NCI-H82 treated with DMSO at 0.1 percent for 48 hours (cell line): Measurements from ENCODE around the gene ANO7.
"Not testable (repeated sequence)": the region's sequence is repeated elsewhere in the genome, so short reads cannot be mapped to it uniquely, and the experiment has no call there.

ENCODE experiments used
- DNase-seq: peaks from one replicate; lab custom pipeline; 2025; ENCODE audit not compliant: unreplicated experiment; lab: John Stamatoyannopoulos, UW

The ANO7 gene

DNA sequence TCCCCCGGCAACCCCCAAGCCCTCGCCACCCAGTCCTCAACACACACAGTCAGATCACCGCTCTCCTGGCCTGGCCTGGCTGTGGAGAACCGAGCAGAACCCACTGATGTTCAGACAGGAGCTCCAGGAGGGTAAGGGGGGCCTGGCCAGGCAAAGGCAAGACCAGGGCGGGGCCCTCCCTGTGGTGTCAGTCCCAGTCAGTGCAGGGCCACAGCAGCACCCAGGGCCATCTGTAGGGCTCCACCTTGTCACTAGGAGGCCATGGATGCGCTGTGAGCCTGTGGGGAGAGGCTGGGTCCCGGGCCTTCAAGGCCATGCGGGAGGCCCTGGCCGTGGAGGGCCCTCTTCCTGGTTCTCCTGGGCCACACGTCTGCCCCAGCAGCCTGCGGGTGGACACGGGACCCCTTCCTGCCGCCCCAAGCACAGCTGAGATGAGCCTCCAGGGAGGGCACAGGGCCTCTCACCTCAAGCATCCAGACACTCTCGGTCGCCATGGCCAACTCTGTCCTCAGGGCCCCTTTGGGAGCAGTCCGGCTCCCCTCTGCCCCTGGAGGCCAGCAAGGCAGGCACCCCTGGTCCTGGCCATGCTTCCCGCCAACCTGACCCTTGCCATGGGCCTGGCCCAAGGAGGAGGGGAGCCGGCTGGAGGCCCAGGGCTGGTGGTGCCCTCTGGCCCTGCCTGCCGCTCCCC is 2.0 kb downstream of the ANO7 start:
- DNase-seq, result no peak

DNA sequence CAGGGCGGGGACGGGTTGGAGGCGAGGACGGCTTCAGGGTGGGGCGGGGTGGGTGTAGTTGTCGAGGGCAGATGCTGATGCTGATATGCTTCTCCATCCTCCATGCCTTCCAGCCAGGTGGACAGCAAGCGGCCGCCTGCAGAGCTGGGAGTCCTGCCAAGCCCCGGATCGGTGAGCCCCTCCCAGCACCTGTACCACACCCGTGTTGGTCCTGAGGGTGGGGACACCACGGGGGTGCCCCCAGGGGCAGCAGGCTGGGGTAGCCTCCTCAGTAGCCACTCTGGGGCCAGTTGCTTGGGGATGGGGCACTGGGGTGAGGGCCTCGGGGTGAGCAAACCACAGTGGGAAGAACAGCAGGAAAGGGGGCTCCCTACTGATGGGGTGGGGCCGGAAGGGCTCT is 2.6 kb downstream of the ANO7 start:
- no peak for DNase-seq

DNA sequence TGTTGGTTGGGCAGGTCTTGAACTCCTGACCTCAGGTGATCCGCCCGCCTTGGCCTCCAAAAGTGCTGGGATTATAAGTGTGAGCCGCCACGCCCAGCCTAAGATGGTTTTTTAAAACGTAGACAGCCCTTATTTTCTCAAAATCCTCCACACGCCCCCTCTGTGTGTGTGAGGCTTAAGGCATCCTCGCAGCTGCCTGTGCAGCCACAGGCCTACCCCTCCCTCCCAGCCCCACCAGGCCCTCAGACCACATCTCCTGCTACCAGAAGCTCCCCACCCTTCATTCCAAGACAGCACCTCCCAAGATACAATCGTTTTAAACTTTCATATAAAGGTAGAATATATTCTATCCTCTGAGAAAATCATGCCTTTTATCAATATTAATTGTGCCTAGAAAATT is 4.8 kb downstream of the ANO7 start:
- no peak for DNase-seq

DNA sequence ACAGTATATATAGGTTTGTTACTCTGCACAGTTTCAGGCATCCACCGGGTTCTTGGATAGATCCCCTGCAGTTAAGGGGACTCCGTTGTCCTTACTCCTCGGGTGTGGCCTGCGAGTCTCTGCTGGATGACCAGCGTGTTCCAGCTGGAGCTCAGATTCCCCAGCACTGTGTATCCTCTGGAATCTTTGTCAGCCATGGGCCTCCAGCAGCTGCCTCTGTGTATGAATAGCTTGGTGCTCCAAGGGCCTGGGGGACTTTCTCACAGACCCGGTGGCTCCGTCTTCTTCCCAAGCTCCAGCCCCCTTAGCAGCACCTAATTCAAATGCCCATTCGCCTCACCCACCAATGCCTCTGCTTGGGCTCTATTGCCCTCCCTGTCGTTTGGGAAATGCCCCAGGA is 6.3 kb downstream of the ANO7 start:
- no peak for DNase-seq

DNA sequence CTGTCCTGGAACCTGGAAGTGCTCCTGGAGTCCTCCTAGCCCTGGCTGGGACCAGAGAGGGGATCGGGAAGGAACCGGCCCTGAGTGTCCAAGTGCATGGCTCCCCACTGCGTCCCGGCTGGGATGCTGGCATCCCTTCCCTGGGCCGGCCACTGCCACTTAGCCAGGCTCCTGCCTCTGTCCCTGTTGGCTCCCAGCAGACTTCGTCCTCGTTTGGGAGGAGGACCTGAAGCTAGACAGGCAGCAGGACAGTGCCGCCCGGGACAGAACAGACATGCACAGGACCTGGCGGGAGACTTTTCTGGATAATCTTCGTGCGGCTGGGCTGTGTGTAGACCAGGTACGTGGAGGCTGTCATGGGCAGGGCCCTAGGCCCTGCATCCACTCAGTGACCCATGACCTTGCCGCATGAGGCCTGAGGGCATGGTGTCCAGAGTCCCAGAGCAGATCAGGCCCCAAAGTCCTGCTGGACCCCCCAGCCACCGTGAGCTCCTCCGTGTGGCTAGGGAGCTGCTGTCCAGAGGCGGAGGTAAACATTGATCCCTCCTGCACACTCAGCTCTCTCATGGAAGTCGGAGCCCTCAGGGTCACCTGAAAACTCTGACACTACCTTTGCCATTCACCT is 7.1 kb downstream of the ANO7 start:
- no peak for DNase-seq

DNA sequence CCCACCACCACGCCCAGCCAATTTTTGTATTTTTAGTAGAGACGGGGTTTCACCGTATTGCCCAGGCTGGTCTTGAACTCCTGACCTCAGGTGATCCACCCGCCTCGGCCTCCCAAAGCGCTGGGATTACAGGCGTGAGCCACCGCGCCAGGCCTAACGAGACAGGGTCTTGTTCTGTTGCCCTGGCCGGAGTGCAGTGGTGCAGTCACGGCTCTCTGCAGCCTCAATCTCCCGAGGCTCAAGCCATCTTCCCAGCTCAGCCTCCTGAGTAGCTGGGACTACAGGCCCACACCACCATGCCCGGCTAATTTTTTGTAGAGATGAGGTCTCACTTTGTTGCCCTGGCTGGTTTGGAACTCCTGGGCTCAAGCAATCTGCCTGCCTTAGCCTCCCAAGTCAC is 8.8 kb downstream of the ANO7 start:
- not testable (repeated sequence) for DNase-seq

DNA sequence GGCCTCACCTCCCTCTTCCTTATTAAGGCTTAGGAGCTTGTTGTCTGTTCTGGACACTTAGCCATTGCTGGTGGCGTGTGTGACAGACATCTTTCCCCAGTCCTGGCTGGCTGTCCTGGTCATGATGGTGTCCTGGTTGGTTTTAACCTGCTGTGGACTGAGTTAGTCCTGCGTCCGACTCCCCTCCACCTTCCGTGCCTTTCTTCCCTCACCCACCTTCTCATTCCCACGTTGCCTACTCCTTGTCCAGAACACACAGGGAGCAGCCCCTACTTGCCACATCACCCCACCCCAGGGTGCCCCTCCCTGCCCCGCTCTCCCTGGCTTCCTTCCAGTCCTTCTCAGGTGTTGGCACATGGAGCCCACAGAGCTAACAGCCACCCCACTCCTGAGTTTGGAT is 9.5 kb downstream of the ANO7 start:
- no peak for DNase-seq

DNA sequence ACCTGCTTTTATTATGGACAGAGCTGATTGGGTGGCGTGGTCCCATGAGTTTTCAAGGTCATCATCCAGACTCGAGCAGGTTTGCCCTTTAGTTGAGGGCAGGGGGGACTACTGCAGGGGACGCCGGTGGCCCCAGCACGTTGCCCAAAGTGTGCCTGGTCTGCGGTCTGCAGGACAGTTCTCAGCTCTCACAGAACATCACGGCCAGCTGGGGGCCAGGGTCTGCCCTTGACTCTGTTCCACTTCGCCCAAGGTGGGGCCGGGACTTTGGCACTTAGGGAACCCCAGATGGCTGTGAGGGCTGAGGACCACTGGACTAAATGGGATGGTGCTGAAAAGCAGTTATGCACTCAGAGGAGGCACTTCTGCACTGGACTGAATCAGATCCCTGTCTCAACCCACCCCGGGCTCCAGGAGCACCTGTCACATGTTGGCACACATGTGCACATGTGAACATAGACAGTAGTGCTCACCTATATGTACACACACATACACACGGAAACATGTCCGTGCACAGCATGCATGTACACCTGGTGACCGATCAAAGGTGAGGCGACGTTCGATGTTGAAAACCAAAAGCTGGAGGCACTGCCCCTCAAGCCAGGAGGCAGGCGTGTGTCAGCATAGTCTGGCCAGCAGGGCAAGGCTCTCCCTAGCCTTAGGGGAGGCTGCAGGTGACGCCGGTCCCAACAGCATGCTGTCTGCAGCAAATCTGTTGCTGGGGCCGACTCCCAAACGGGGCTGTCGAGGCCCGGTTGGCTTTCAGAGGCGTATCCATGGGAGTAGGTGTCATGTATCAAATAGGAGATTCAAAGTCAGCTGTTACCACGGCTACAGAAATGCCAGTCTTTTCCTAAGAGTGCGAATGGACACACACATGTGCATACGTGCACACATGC is 10.2 kb downstream of the ANO7 start:
- no peak for DNase-seq

DNA sequence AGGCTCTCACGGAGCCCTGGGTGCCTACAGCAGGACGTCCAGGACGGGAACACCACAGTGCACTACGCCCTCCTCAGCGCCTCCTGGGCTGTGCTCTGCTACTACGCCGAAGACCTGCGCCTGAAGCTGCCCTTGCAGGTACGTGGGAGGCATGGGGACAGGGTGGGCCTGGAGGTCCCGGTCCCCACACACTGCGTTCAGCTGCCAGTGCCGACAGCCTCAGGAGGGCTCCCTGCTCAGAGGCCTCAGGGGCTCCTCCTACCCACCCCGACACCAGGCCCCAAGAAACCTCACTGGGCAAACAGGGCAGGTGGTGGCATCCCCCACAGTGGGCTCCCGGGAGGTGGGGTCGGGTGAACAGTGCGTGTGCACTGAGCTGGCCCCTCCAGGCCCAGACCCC is 10.8 kb downstream of the ANO7 start:
- DNase-seq, result no peak

DNA sequence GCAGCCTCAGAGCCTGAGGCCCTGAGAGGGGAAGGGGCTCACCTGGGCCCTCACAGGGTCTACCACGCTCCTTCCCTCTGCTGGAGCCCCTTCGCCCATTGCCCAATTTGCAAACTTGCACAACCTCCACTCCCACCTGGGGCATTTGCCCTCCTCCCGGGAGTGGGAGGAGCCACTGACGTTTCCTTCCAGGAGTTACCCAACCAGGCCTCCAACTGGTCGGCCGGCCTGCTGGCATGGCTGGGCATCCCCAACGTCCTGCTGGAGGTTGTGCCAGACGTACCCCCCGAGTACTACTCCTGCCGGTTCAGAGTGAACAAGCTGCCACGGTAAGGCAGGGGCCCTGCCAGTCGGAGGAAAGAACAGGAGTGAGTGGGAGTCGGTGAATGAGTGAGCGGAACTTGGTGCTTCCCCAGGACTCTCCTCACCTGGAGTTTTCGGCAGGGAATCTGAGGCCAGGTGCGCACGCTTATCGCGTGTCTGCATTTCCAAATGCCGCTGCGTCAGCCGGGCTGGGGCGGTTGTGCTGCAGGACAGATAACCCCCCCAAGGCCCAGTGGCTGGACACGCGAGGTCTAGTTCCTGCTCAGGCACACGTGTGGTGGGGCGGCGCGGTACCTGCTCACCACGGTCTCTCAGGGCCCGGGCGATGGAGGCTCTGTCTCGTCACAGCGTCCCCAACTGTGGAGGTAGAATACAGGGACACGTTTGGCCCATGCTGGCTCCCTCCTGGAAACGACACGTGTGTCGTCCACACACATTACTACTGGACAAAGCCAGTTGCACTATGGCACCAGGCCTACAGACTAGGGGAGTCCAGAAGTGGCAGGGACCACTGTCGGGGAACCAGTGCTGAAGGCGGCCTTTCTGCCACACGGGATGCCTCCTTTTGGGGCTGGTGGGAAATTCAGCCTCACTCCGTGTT is 11.7 kb downstream of the ANO7 start:
- DNase-seq, result no peak

DNA sequence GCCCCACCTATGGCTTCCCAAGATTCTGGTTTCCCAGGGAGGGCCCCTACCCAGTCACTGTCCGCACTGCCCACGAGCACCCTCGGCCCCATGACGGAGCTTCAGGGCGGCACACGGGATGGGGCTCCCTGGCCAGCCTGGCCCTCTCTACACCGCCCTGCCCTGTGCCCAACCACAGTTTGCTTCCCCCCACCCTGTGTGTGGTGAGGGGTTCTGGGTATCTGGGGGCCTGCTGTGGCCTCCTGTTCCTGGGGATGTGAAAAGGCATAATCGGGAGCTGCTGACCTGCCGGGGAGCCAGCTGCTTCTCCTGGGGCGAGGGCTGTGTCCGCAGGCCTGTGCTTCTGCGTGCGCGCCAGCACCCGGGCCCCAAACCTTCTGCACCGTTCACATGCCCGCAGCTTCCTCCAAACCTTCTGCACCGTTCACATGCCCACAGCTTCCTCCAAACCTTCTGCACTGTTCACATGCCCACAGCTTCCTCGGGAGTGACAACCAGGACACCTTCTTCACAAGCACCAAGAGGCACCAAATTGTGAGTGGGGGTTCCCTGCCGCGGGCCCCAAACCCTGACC is 12.4 kb downstream of the ANO7 start:
- no peak for DNase-seq

DNA sequence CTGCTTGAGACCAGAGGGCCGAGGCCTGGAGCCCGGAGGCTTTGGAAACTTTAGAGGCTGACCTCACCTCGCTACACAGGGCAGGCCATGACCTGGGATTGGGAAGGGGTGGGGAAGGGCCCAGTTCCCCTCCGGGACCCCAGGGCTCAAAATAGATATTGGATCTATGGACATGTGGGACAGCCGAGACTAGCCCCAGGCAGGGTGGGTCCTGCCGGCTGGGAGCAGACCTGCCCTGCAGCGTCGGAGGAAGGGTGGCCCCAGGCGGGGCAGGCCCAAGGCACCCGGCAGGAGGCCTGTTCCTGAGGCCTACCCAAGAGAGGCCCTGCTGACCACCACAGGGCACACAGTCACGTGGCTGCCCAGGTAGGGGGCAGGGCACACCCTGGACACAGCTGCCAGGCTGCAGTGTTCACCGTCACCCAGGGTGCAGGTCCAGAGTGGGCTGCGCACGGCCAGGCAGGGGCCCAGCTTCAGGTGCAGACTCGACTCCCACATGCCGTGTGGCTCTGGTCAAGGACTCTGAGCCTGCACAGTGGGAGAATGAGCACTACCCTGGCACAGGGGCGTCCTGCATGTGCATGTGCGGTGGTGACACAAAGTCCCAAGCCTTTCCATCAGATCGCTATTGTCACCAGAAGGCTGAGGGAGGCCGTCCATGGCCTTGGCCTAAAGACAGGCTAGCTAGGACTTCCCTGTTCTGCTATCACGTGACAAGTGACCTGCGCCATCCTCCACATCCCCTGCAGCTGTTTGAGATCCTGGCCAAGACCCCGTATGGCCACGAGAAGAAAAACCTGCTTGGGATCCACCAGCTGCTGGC is 13.2 kb downstream of the ANO7 start:
- no peak for DNase-seq

DNA sequence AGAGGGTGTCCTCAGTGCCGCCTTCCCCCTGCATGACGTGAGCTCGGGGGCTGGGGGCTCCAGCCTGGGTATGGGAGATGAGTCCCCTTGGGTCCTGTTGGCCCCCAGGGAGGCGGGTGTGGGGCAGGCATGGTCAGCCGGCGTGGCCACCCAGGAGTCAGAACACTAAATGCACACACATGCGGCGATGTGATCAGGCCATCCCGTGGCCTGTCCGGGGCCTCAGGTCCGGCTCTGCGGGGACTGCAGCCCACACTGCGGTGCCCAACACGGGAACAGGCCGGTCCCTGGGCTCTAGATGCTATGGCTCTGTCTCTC is 13.8 kb downstream of the ANO7 start:
- DNase-seq, result no peak

DNA sequence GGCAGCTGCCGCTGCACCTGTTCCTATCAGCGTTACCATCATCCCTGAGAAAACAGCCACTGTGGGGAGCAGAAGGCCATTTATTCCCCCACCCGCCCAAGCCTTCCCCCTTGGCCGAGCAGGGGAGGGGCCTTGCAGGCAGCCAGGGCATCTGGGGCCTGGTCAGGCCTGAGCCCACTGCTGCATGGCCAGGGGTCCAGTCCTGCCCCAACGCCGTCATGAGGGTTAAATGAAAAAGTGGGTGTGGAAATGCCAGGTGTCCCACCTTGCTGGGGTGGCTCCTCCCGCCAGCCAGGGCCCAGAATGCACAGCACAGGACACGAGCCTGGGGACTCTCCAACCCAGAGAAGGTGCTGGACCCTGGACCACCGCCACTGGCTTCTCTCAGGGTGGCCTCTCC is 14.2 kb downstream of the ANO7 start:
- DNase-seq, result no peak

DNA sequence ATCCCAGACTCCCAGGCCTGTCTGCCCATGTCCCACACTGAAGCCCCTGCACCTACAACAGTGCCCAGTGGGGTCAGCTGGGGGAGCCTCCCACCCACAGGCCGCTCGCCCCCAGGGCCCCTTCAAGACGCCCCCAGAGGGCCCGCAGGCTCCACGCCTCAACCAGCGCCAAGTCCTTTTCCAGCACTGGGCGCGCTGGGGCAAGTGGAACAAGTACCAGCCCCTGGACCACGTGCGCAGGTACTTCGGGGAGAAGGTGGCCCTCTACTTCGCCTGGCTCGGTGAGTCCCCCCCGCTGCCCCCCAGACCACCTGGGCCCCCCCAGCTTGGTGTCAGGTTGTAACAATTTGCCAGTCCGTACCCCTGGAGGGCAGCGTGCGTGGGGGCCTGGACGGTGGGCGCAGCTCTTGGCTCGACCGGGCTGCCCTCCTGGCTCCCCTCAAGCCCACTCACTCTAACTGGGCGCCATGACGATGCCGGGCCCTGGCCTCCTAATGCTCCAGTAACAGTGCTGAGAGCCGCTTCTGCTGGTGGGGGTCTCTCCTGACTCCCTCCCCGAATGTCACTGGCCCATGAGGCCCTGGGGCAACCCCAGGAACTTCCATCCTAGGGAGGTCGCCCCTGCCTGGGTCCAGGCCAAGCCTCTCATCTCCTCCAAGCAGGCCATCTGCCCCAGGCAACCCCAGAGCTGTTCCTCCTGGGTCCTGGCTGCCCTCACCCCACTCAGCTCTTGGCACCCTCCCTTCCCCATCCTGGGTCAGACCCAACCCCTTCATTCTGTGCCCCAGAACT is 14.9 kb downstream of the ANO7 start:
- no peak for DNase-seq

DNA sequence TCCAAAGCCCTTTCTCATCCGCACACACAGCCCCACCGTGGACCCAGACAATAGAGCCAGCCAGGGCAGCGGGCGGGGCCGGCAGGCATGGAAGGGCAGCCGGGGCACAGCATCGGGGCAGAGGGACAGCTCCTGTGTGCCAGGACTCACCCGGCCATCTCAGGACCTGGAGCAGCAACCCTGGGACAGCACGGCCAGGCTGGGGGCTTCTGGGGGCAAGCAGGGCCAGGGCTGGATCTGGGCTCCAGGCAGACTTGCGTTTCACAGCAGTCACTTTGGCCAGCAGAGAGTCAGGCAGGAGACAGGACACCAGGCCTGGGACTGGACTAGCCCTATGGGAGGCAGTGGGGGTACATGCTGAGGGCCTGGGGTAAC is 15.5 kb downstream of the ANO7 start:
- DNase-seq, result no peak

DNA sequence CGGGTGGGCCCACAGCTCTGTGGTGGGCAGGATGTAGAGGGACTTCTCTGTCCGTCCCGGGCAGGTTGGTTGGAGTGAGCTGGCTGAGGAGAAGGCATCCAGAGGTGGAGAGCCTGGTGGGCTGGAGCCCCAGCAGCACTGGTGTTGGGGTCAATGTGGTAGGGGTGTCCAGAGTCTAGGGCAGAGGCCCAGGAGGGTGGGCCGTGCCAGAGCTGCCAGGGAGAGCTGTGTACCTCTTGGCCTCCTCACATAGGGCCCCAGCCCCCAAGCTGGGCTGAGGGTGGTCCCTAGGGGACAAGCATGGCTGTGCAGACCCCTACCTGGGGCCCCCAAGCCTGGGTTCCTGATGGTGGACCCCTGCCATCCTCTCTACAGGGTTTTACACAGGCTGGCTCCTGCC is 16.0 kb downstream of the ANO7 start:
- no peak for DNase-seq

DNA sequence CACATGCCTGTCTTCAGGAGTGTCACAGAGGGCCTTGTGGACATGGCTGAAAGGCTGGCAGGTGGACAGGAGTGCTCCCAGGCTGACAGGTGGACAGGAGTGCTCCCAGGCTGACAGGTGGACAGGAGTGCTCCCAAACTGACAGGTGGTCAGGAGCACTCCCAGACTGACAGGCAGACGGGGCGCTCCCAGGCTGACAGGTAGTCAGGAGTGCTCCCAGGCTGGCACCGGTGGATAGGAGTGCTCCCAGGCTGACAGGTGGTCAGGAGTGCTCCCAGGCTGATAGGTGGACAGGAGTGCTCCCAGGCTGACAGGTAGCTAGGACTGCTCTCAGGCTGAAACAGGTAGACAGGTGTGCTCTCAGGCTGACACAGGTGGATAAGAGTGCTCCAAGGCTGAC is 16.6 kb downstream of the ANO7 start:
- DNase-seq, result no peak

DNA sequence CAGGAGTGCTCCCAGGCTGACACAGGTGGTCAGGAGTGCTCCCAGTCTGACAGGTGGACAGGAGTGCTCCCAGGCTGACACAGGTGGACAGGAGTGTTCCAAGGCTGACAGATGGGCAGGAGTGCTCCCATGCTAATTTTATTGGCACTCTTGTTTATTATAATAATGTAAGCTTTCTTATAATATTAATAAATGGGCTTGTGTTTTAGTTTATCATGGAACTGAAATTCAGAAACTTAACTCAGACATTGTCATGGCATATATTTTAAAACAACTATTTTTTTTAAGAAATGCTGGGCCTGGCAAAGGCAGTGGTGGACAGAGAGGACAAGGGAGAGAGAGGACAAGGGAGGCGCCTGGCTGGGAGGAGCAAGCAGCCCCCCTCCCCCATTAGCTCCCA is 18.7 kb downstream of the ANO7 start:
- no peak for DNase-seq
